ENCODE measurements around the gene NCKAP5. TPM values are rescaled to one million over a fixed set of nuclear protein-coding genes. Genes with fewer than 3 reads are reported as not detected.
A peak's percentile ranks its signal among the peaks of the same experiment; 100 is the strongest.

Gene NCKAP5
- total and polyA plus RNA-seq, 4 donors: 0.57 to 2.8 (median 2.4) TPM

- Histone ChIP-seq H3K9me3 (ENCODE audit: control insufficient read depth in 4 of 4, low read length in 3 of 4) (no peaks in the 10 kb centered on the region), H3K27ac (ENCODE audit: low read depth in 1 of 2, low read length in 2 of 2) (no peak overlapping the region), H3K36me3 (ENCODE audit: control insufficient read depth in 4 of 4, insufficient read depth in 3 of 4, low read depth in 1 of 4, low read length in 3 of 4) (no peaks in the 10 kb centered on the region), H3K4me3 (ENCODE audit: low read depth in 1 of 3, low read length in 3 of 3) (no peak overlapping the region), H3K27me3 (ENCODE audit: control insufficient read depth in 4 of 4, insufficient read depth in 4 of 4, low read length in 3 of 4) (no peaks in the 10 kb centered on the region), H3K9ac (ENCODE audit: low read depth in 1 of 2, low read length in 2 of 2) (no peak overlapping the region), H3K4me1 (ENCODE audit: control insufficient read depth in 4 of 4, insufficient read depth in 4 of 4, low read length in 3 of 4) (peaks cover 2 to 18% (median 13%) of the 10 kb centered on the region in 4 donors)
- DNase-seq (ENCODE audit: low spot score): no peak
- TF ChIP-seq RXRA (IDR thresholded peaks at IDR 0.05) (peak; percentile 12 to 30), RAD21 (IDR thresholded peaks at IDR 0.05) (no peak)
Measured at GRCh38 chr2:132641819-132642218, 926.4 kb downstream of the NCKAP5 start.

GRCh38 chr2:132640116-132640515 lies 928.1 kb downstream of the NCKAP5 start:
- TF ChIP-seq HNF4A (conservative IDR thresholded peaks at IDR 0.05) (no peak), GABPA (IDR thresholded peaks at IDR 0.05 in 1 of 2, conservative IDR thresholded peaks at IDR 0.05 in 1 of 2) (no peak), RXRA (IDR thresholded peaks at IDR 0.05) (no peak), FOXA2 (IDR thresholded peaks at IDR 0.05) (no peak), MAX (IDR thresholded peaks at IDR 0.05) (no peak), EGR1 (IDR thresholded peaks at IDR 0.05; ENCODE audit: low read depth in 2 of 2) (no peak), ZBTB33 (IDR thresholded peaks at IDR 0.05) (no peak), ATF3 (IDR thresholded peaks at IDR 0.05) (no peak)
- no peak overlapping the region for H3K27ac ChIP-seq (ENCODE audit: low read depth in 1 of 2, low read length in 2 of 2)
- no peaks in the 10 kb centered on the region for H3K27me3 ChIP-seq (ENCODE audit: control insufficient read depth in 4 of 4, insufficient read depth in 4 of 4, low read length in 3 of 4)
- DNase-seq (ENCODE audit: low spot score): no peak
- H3K4me3 ChIP-seq (ENCODE audit: low read depth in 1 of 3, low read length in 3 of 3): no peak overlapping the region
- H3K9ac ChIP-seq (ENCODE audit: low read depth in 1 of 2, low read length in 2 of 2): no peak overlapping the region
- H3K9me3 ChIP-seq (ENCODE audit: control insufficient read depth in 4 of 4, low read length in 3 of 4): no peaks in the 10 kb centered on the region
- H3K36me3 ChIP-seq (ENCODE audit: control insufficient read depth in 4 of 4, insufficient read depth in 3 of 4, low read depth in 1 of 4, low read length in 3 of 4): no peaks in the 10 kb centered on the region
- peaks cover 2 to 30% (median 16%) of the 10 kb centered on the region in 4 donors for H3K4me1 ChIP-seq (ENCODE audit: control insufficient read depth in 4 of 4, insufficient read depth in 4 of 4, low read length in 3 of 4)

GRCh38 chr2:132638313-132639040 lies 929.8 kb downstream of the NCKAP5 start:
- DNase-seq (ENCODE audit: low spot score): no peak
- WGBS: 88% methylated on average over 5 of the region's 5 CpGs
- Histone ChIP-seq H3K4me3 (ENCODE audit: low read depth in 1 of 3, low read length in 3 of 3) (no peak overlapping the region), H3K27me3 (ENCODE audit: control insufficient read depth in 4 of 4, insufficient read depth in 4 of 4, low read length in 3 of 4) (no peaks in the 10 kb centered on the region), H3K9me3 (ENCODE audit: control insufficient read depth in 4 of 4, low read length in 3 of 4) (no peaks in the 10 kb centered on the region), H3K27ac (ENCODE audit: low read depth in 1 of 2, low read length in 2 of 2) (no peak overlapping the region), H3K36me3 (ENCODE audit: control insufficient read depth in 4 of 4, insufficient read depth in 3 of 4, low read depth in 1 of 4, low read length in 3 of 4) (no peaks in the 10 kb centered on the region), H3K4me1 (ENCODE audit: control insufficient read depth in 4 of 4, insufficient read depth in 4 of 4, low read length in 3 of 4) (peaks cover 2 to 30% (median 16%) of the 10 kb centered on the region in 4 donors), H3K9ac (ENCODE audit: low read depth in 1 of 2, low read length in 2 of 2) (no peak overlapping the region)
- no peak for TF ChIP-seq GABPA (IDR thresholded peaks at IDR 0.05 in 1 of 2, conservative IDR thresholded peaks at IDR 0.05 in 1 of 2)
- no peak for TF ChIP-seq CTCF (IDR thresholded peaks at IDR 0.05; ENCODE audit: low read depth, low read length, missing input control)
- TF ChIP-seq EGR1 (IDR thresholded peaks at IDR 0.05; ENCODE audit: low read depth in 2 of 2): no peak
- no peak for TF ChIP-seq MAX (IDR thresholded peaks at IDR 0.05)
- TF ChIP-seq HNF4G (IDR thresholded peaks at IDR 0.05): no peak
- no peak for TF ChIP-seq ATF3 (IDR thresholded peaks at IDR 0.05)
- TF ChIP-seq ZBTB33 (IDR thresholded peaks at IDR 0.05): no peak
- TF ChIP-seq HNF4A (conservative IDR thresholded peaks at IDR 0.05): no peak
